Measurements from ENCODE around the gene IGSF23. TPM values are rescaled to one million over a fixed set of nuclear protein-coding genes. Genes with fewer than 3 reads are reported as not detected.

IGSF23 gene
- total RNA-seq, 2 donors from 2014 or later, result not detected

DNA sequence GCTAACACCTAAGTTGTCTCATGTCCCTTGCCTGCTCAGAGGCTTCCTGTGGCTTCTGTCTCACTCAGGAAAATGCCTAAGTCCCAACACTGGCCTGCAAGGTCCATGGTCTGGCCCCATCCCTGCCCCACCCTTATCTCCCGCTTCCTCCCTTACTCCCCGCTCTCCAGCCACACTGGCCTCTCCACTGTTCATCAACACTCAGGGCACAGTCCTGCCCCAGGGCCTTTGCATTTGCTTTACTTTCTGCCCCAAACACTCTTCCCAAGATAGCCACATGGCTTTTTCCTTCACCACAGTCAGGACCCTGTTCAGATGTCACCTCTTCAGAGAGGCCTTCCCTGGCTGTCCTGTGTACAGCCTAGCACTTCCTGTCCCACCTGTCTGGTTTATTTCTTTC is 32.1 kb upstream of the IGSF23 start:
- H3K9ac ChIP-seq (ENCODE audit: extremely low read depth, low read length, poor library complexity, severe bottlenecking), result no peak overlapping the region
- Mint-ChIP-seq H3K4me1 (no peaks in the 10 kb centered on the region), H3K36me3 (ENCODE audit: low read depth) (no peaks in the 10 kb centered on the region), H3K27ac (no peak overlapping the region), H3K4me3 (no peak overlapping the region), H3K9me3 (peaks cover 17% of the 10 kb centered on the region), H3K27me3 (ENCODE audit: insufficient read depth) (peaks cover 3% of the 10 kb centered on the region)
- H3K27me3 ChIP-seq (ENCODE audit: control insufficient read depth, insufficient read depth, low read length, poor library complexity, severe bottlenecking), result no peaks in the 10 kb centered on the region
- H3K9me3 ChIP-seq (ENCODE audit: control insufficient read depth, low read length), result peaks cover 14% of the 10 kb centered on the region
- H3K27ac ChIP-seq (ENCODE audit: low read depth, low read length), result no peak overlapping the region
- H3K4me3 ChIP-seq (ENCODE audit: low read length), result no peak overlapping the region
- no peaks in the 10 kb centered on the region for H3K36me3 ChIP-seq (ENCODE audit: control insufficient read depth, insufficient read depth, low read length)
- TF ChIP-seq CTCF (conservative IDR thresholded peaks at IDR 0.05), result no peak
- 80 to 97% methylated on average over 1 to 2 of the region's 2 CpGs for WGBS, 2 experiments (ENCODE audit: insufficient coverage in 1 of 2, insufficient read length in 1 of 2)
- H3K4me1 ChIP-seq (ENCODE audit: control insufficient read depth, insufficient read depth, low read length), result no peaks in the 10 kb centered on the region
- DNase-seq, result peak; percentile 22

DNA sequence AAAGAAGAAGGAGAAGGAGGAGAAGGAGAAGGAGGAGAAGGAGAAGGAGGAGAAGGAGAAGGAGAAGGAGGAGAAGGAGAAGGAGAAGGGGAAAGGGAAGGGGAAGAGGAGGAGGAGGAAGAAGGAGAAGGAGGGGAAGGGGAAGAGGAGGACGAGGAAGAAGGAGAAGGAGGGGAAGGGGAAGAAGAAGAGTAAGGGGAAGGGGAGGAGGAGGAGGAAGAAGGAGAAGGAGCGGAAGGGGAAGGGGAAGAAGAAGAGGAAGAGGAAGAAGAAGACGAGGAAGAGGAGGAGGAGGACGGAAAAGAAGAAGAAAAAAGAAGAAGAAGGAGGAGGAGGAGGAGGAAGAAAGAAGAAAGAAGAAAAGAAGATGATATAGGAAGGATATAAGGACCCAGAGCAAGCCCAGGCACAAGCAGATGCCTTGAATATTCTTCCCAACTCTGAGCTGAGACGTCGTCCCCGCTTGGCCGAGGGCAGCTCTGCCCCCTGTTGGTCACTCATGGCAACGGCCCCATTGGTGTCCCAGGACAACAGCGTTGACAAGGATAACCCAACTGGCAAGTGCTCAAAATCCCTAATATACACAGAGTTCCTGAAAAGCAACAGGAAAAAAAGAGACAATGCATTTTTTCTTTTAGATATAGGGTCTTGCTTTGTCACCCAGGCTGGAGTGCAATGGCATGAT is 30.6 kb upstream of the IGSF23 start:
- no peaks in the 10 kb centered on the region for H3K36me3 ChIP-seq (ENCODE audit: control insufficient read depth, insufficient read depth, low read length)
- TF ChIP-seq CTCF (conservative IDR thresholded peaks at IDR 0.05), result peak; percentile 96
- no peak overlapping the region for H3K9ac ChIP-seq (ENCODE audit: extremely low read depth, low read length, poor library complexity, severe bottlenecking)
- no peak overlapping the region for H3K4me3 ChIP-seq (ENCODE audit: low read length)
- H3K4me1 ChIP-seq (ENCODE audit: control insufficient read depth, insufficient read depth, low read length), result no peaks in the 10 kb centered on the region
- H3K27me3 ChIP-seq (ENCODE audit: control insufficient read depth, insufficient read depth, low read length, poor library complexity, severe bottlenecking), result no peaks in the 10 kb centered on the region
- DNase-seq, result peak; percentile 93
- Mint-ChIP-seq H3K4me3 (no peak overlapping the region), H3K27ac (no peak overlapping the region), H3K36me3 (ENCODE audit: low read depth) (no peaks in the 10 kb centered on the region), H3K9me3 (peaks cover 21% of the 10 kb centered on the region), H3K4me1 (no peaks in the 10 kb centered on the region), H3K27me3 (ENCODE audit: insufficient read depth) (peaks cover 7% of the 10 kb centered on the region)
- peaks cover 15% of the 10 kb centered on the region for H3K9me3 ChIP-seq (ENCODE audit: control insufficient read depth, low read length)
- 42 to 45% methylated on average over 10 of the region's 10 CpGs for WGBS, 2 experiments (ENCODE audit: insufficient coverage in 1 of 2, insufficient read length in 1 of 2)
- H3K27ac ChIP-seq (ENCODE audit: low read depth, low read length), result no peak overlapping the region

- H3K27ac ChIP-seq (ENCODE audit: low read depth, low read length), result no peak overlapping the region
- H3K9ac ChIP-seq (ENCODE audit: extremely low read depth, low read length, poor library complexity, severe bottlenecking), result no peak overlapping the region
- Mint-ChIP-seq H3K4me3 (no peak overlapping the region), H3K27me3 (ENCODE audit: insufficient read depth) (peaks cover 7% of the 10 kb centered on the region), H3K27ac (no peak overlapping the region), H3K4me1 (peaks cover 5% of the 10 kb centered on the region), H3K36me3 (ENCODE audit: low read depth) (no peaks in the 10 kb centered on the region), H3K9me3 (peaks cover 21% of the 10 kb centered on the region)
- H3K4me1 ChIP-seq (ENCODE audit: control insufficient read depth, insufficient read depth, low read length), result no peaks in the 10 kb centered on the region
- H3K27me3 ChIP-seq (ENCODE audit: control insufficient read depth, insufficient read depth, low read length, poor library complexity, severe bottlenecking), result no peaks in the 10 kb centered on the region
- no peak for TF ChIP-seq CTCF (conservative IDR thresholded peaks at IDR 0.05)
- H3K4me3 ChIP-seq (ENCODE audit: low read length), result no peak overlapping the region
- WGBS, 2 experiments (ENCODE audit: insufficient coverage in 1 of 2, insufficient read length in 1 of 2), result 87 to 90% methylated on average over 4 to 5 of the region's 5 CpGs
- no peaks in the 10 kb centered on the region for H3K36me3 ChIP-seq (ENCODE audit: control insufficient read depth, insufficient read depth, low read length)
- DNase-seq, result no peak
- H3K9me3 ChIP-seq (ENCODE audit: control insufficient read depth, low read length), result peaks cover 15% of the 10 kb centered on the region
Measured at GRCh38 chr19:44585371-44586133, 27.8 kb upstream of the IGSF23 start.
